ENCODE measurements around the gene NUB1. TPM values are rescaled to one million over a fixed set of nuclear protein-coding genes. Genes with fewer than 3 reads are reported as not detected.
A peak's percentile ranks its signal among the peaks of the same experiment; 100 is the strongest.

Gene NUB1
- total RNA-seq (10 to 100 TPM; 38.2 to 56.2 (median 50.0) TPM), polyA plus RNA-seq (10 to 100 TPM; 23.6 to 46.6 (median 33.2) TPM)
- long read RNA-seq, donor 1, partial matches to known transcripts, result 5 of 6 reads
- long read RNA-seq, donor 1, other reads (novel, unspliced or antisense), result 1 of 6 reads
- long read RNA-seq, donor 2, transcript NUB1-201 (15 exons, 3,180 nt), result major isoform, 8 of 31 reads
- long read RNA-seq, donor 2, transcript NUB1-203 (9 exons, 1,703 nt), result minor isoform, 7 of 31 reads
- long read RNA-seq, donor 2, partial matches to known transcripts, result 6 of 31 reads
- long read RNA-seq, donor 2, other reads (novel, unspliced or antisense), result 10 of 31 reads

GRCh38 chr7:151341357-151342101 lies at the start of gene NUB1:
Gene NUB1, plus strand, starts transcription at chr7:151341812. Its CDS starts 3,538 bp downstream, at chr7:151345350.
- no peak for TF ChIP-seq CTCF (IDR thresholded peaks at IDR 0.05)
- Histone ChIP-seq H3K9me3 (no peaks in the 10 kb centered on the region), H3K27me3 (ENCODE audit: insufficient read depth in 3 of 3, low read length in 2 of 3) (no peaks in the 10 kb centered on the region), H3K27ac (peak within 1 kb of the TSS; percentile 91), H3K4me3 (peak within 1 kb of the TSS; percentile 95), H3K36me3 (ENCODE audit: insufficient read depth in 1 of 2, low read depth in 1 of 2) (peaks cover 3 to 20% of the 10 kb centered on the region in 2 donors), H3K4me1 (peaks cover 14% of the 10 kb centered on the region)
- 1% methylated on average over 47 to 72 of the region's 72 CpGs for WGBS, 3 donors
- DNase-seq (peak; percentile 92 to 96), ATAC-seq (peak; percentile 99)
- intact Hi-C loops (cut with DNase I), result no loop called here

- Histone ChIP-seq H3K4me3 (no peak overlapping the region), H3K36me3 (ENCODE audit: insufficient read depth in 1 of 2, low read depth in 1 of 2) (no peaks in the 10 kb centered on the region), H3K27me3 (ENCODE audit: insufficient read depth in 3 of 3, low read length in 2 of 3) (peaks cover 0 to 2% (median 0%) of the 10 kb centered on the region in 3 donors), H3K9me3 (peaks cover 4% of the 10 kb centered on the region), H3K4me1 (no peaks in the 10 kb centered on the region), H3K27ac (no peak overlapping the region)
- DNase-seq (no peak), ATAC-seq (no peak)
- intact Hi-C loops (cut with DNase I), result no loop called here
- TF ChIP-seq CTCF (IDR thresholded peaks at IDR 0.05), result no peak
- 52 to 62% (median 54%) methylated on average over 3 of the region's 3 CpGs for WGBS, 3 donors
Observed at GRCh38 chr7:151292850-151293249, 48.8 kb upstream of the NUB1 start.

- no peak for DNase-seq
- WGBS, 3 donors, result 52 to 58% (median 52%) methylated on average over 3 of the region's 3 CpGs
- no peaks in the 10 kb centered on the region for H3K4me1 ChIP-seq
- H3K9me3 ChIP-seq, result peaks cover 4% of the 10 kb centered on the region
- no peak overlapping the region for H3K27ac ChIP-seq
- no peak for ATAC-seq
- peaks cover 0 to 2% (median 0%) of the 10 kb centered on the region in 3 donors for H3K27me3 ChIP-seq (ENCODE audit: insufficient read depth in 3 of 3, low read length in 2 of 3)
- H3K4me3 ChIP-seq, result no peak overlapping the region
- intact Hi-C loops (cut with DNase I), result no loop called here
- TF ChIP-seq CTCF (IDR thresholded peaks at IDR 0.05), result no peak
- H3K36me3 ChIP-seq (ENCODE audit: insufficient read depth in 1 of 2, low read depth in 1 of 2), result no peaks in the 10 kb centered on the region
Observed at GRCh38 chr7:151296202-151296992, 45.2 kb upstream of the NUB1 start.

- no peaks in the 10 kb centered on the region for H3K36me3 ChIP-seq (ENCODE audit: insufficient read depth in 1 of 2, low read depth in 1 of 2)
- H3K4me1 ChIP-seq, result peaks cover 6% of the 10 kb centered on the region
- intact Hi-C loops (cut with DNase I), result no loop called here
- no peak for TF ChIP-seq CTCF (IDR thresholded peaks at IDR 0.05)
- 45 to 51% (median 50%) methylated on average over 5 of the region's 5 CpGs for WGBS, 3 donors
- no peak overlapping the region for H3K4me3 ChIP-seq
- DNase-seq (no peak), ATAC-seq (no peak)
- peaks cover 4% of the 10 kb centered on the region for H3K9me3 ChIP-seq
- no peak overlapping the region for H3K27ac ChIP-seq
- peaks cover 0 to 11% (median 2%) of the 10 kb centered on the region in 3 donors for H3K27me3 ChIP-seq (ENCODE audit: insufficient read depth in 3 of 3, low read length in 2 of 3)
Observed at GRCh38 chr7:151298765-151299164, 42.8 kb upstream of the NUB1 start.
